ENCODE measurements around the gene CEP76. TPM values are rescaled to one million over a fixed set of nuclear protein-coding genes. Genes with fewer than 3 reads are reported as not detected.

CEP76 gene
- total and polyA plus RNA-seq, 12 donors, result 1.9 to 5.9 (median 3.9) TPM

GRCh38 chr18:12692206-12692605 is 10.3 kb downstream of the CEP76 start:
- Histone ChIP-seq H3K36me3 (peaks cover 0 to 76% (median 0%) of the 10 kb centered on the region in 9 donors), H3K27me3 (no peaks in the 10 kb centered on the region), H3K4me1 (no peaks in the 10 kb centered on the region), H3K4me3 (no peak overlapping the region), H3K27ac (no peak overlapping the region), H3K9me3 (no peaks in the 10 kb centered on the region)
- 90 to 97% methylated on average over 9 of the region's 9 CpGs for WGBS, 2 donors
- ATAC-seq (no peak), DNase-seq (no peak)
- intact Hi-C loops (cut with DNase I), result no loop called here
- no peak for TF ChIP-seq CTCF (IDR thresholded peaks at IDR 0.05)

GRCh38 chr18:12689256-12689850 is 13.2 kb downstream of the CEP76 start:
- no peak overlapping the region for H3K27ac ChIP-seq
- 67 to 76% methylated on average over 4 of the region's 4 CpGs for WGBS, 2 donors
- no peaks in the 10 kb centered on the region for H3K9me3 ChIP-seq
- ATAC-seq, result no peak
- DNase-seq, result no peak
- H3K4me1 ChIP-seq, result no peaks in the 10 kb centered on the region
- H3K27me3 ChIP-seq, result no peaks in the 10 kb centered on the region
- intact Hi-C loops (cut with DNase I), result no loop called here
- H3K4me3 ChIP-seq, result no peak overlapping the region
- TF ChIP-seq CTCF (IDR thresholded peaks at IDR 0.05), result no peak
- H3K36me3 ChIP-seq, result peaks cover 0 to 74% (median 0%) of the 10 kb centered on the region in 9 donors

GRCh38 chr18:12686100-12686499 is 16.4 kb downstream of the CEP76 start:
- peak in 1 of 9 donors; percentile 6 for TF ChIP-seq CTCF (IDR thresholded peaks at IDR 0.05)
- intact Hi-C loops (cut with DNase I), result no loop called here
- ATAC-seq, result no peak
- DNase-seq, result no peak
- H3K4me1 ChIP-seq, result no peaks in the 10 kb centered on the region
- no peak overlapping the region for H3K27ac ChIP-seq
- H3K9me3 ChIP-seq, result no peaks in the 10 kb centered on the region
- WGBS, 2 donors, result 68 to 79% methylated on average over 3 of the region's 3 CpGs
- peaks cover 0 to 75% (median 0%) of the 10 kb centered on the region in 9 donors for H3K36me3 ChIP-seq
- H3K4me3 ChIP-seq, result no peak overlapping the region
- no peaks in the 10 kb centered on the region for H3K27me3 ChIP-seq

- Histone ChIP-seq H3K27me3 (no peaks in the 10 kb centered on the region), H3K4me1 (peaks cover 3 to 18% (median 13%) of the 10 kb centered on the region in 9 donors), H3K4me3 (peak overlapping the region in 7 of 10 donors; percentile 14 to 41 (median 32)), H3K36me3 (peaks cover 0 to 75% (median 4%) of the 10 kb centered on the region in 9 donors), H3K27ac (peak overlapping the region; percentile 6 to 91 (median 85)), H3K9me3 (no peaks in the 10 kb centered on the region)
- 27 to 37% methylated on average over 8 of the region's 8 CpGs for WGBS, 2 donors
- DNase-seq, result peak; percentile 46 to 82
- intact Hi-C loops (cut with DNase I), result loop anchor here in 2 of 10 donors (2.0 kb wide), 1 partner anchor 24 kb away; the partner anchor contains the start of genes CEP76 (in 2 of the 2) and PSMG2 (in 2 of the 2)
- peak; percentile 92 to 99 (median 98) for ATAC-seq
- TF ChIP-seq CTCF (IDR thresholded peaks at IDR 0.05), result no peak
Measured at GRCh38 chr18:12679183-12679786, 23.2 kb downstream of the CEP76 start.
